Colonic mucosa (tissue), 4 donors: ENCODE results near the gene NEK4. TPM values are rescaled to one million over a fixed set of nuclear protein-coding genes. Genes with fewer than 3 reads are reported as not detected.

ENCODE experiments used
- DNase-seq: peaks from one replicate; pipeline ENCODE4 v3.0.0-alpha.2; 2020
- H3K27ac ChIP-seq: fragments of 200-600 bp; one replicate; pipeline ENCODE4 v1.8.0; 2021
- H3K27me3 ChIP-seq: fragments of 200-600 bp; one replicate; pipeline ENCODE4 v1.8.0; 2021
- H3K36me3 ChIP-seq: fragments of 200-600 bp; one replicate; pipeline ENCODE4 v1.8.0; 2021
- H3K4me1 ChIP-seq: fragments of 200-600 bp; one replicate; pipeline ENCODE4 v1.8.0; 2021; ENCODE audit warnings: mild to moderate bottlenecking
- H3K4me3 ChIP-seq: fragments of 200-600 bp; one replicate; pipeline ENCODE4 v1.8.0; 2021
- H3K9ac ChIP-seq, 2 donors: one replicate each; pipeline ENCODE4 v1.7.0; 2013; ENCODE audit warnings: control low read depth in 2 of 2, low read depth in 2 of 2, low read length in 2 of 2
- H3K9me3 ChIP-seq: fragments of 200-600 bp; one replicate; pipeline ENCODE4 v1.8.0; 2021
- CTCF ChIP-seq: fragments of 200-600 bp; IDR thresholded peaks from one replicate; pipeline ENCODE4 v1.8.0; 2022; ENCODE audit warnings: antibody characterized with exemption, mild to moderate bottlenecking
- intact Hi-C: fragments of 100-400 bp; cut with DNase I; formaldehyde crosslinking; loops from one replicate; pipeline ENCODE4 v1.14.1; 2022
- total RNA-seq, 2 donors: library from RNA; stranded (reverse); fragmentation: NEBNext Ultra II Directional in 1 of 2; extraction: Animal tissue kit (Norgen Biotek cat#: 25700) in 1 of 2; gene quantifications; one replicate each; pipeline ENCODE4 v1.2.1, GENCODE V29; 2021
- donor health status: healthy.
- donor health status: DM: no; HTN: no; CAD: no.
- donor health status: DM: no; HTN: no; CAD: no.

The NEK4 gene
- total RNA-seq, 2 donors from 2014 or later, result 21.2 to 29.1 TPM

GRCh38 chr3:52809149-52809548, 38.4 kb upstream of the NEK4 start:
- DNase-seq, result no peak
- Histone ChIP-seq H3K4me1 (no peaks in the 10 kb centered on the region), H3K27ac (no peak overlapping the region), H3K4me3 (no peak overlapping the region), H3K9me3 (no peaks in the 10 kb centered on the region), H3K36me3 (no peaks in the 10 kb centered on the region), H3K9ac (no peak overlapping the region), H3K27me3 (no peaks in the 10 kb centered on the region)
- intact Hi-C loops, result no loop called here
- no peak for TF ChIP-seq CTCF

GRCh38 chr3:52805270-52806039, 34.7 kb upstream of the NEK4 start:
- no peak for DNase-seq
- H3K27ac ChIP-seq, result no peak overlapping the region
- no peak for TF ChIP-seq CTCF
- H3K4me1 ChIP-seq, result no peaks in the 10 kb centered on the region
- H3K9me3 ChIP-seq, result no peaks in the 10 kb centered on the region
- H3K27me3 ChIP-seq, result no peaks in the 10 kb centered on the region
- no peaks in the 10 kb centered on the region for H3K36me3 ChIP-seq
- intact Hi-C loops, result no loop called here
- no peak overlapping the region for H3K4me3 ChIP-seq
- H3K9ac ChIP-seq, result no peak overlapping the region

DNA sequence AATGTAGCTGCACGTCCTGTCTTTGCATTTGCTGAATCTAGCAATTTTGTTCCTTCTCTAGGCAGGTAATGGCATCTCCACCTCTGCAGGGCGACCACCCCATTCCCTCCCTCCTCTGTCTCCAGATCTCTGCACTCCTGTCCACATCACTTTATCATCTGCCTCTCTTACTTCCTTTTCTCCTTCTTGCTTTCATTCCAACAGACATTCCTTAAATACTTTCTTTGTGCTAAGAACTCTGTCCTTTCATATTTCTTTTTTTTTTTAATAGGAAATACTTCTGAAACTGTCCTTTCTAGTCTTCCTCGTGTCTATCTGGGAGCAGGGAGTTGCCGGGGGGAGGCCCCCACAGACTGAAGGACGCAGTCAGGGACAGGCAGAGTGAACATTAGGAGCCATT, 31.1 kb upstream of the NEK4 start:
- no peak for TF ChIP-seq CTCF

GRCh38 chr3:52800079-52800478, 29.3 kb upstream of the NEK4 start:
- H3K9ac ChIP-seq, result no peak overlapping the region
- no peaks in the 10 kb centered on the region for H3K9me3 ChIP-seq
- no peaks in the 10 kb centered on the region for H3K27me3 ChIP-seq
- no peak overlapping the region for H3K27ac ChIP-seq
- no peak for TF ChIP-seq CTCF
- DNase-seq, result no peak
- no peaks in the 10 kb centered on the region for H3K36me3 ChIP-seq
- no peak overlapping the region for H3K4me3 ChIP-seq
- intact Hi-C loops, result no loop called here
- H3K4me1 ChIP-seq, result no peaks in the 10 kb centered on the region

More for the DNA sequence above, 31.1 kb upstream of the NEK4 start:
- H3K27me3 ChIP-seq, result no peaks in the 10 kb centered on the region
- H3K36me3 ChIP-seq, result no peaks in the 10 kb centered on the region
- no peaks in the 10 kb centered on the region for H3K9me3 ChIP-seq
- no peak overlapping the region for H3K9ac ChIP-seq
- DNase-seq, result no peak
- no peak overlapping the region for H3K27ac ChIP-seq
- no peak overlapping the region for H3K4me3 ChIP-seq
- intact Hi-C loops, result no loop called here
- H3K4me1 ChIP-seq, result no peaks in the 10 kb centered on the region

- Histone ChIP-seq H3K9ac (no peak overlapping the region), H3K4me3 (no peak overlapping the region), H3K36me3 (no peaks in the 10 kb centered on the region), H3K27ac (no peak overlapping the region), H3K27me3 (no peaks in the 10 kb centered on the region), H3K4me1 (no peaks in the 10 kb centered on the region), H3K9me3 (no peaks in the 10 kb centered on the region)
- peak; percentile 27 for DNase-seq
- intact Hi-C loops, result no loop called here
- peak; percentile 35 for TF ChIP-seq CTCF
Observed at GRCh38 chr3:52798978-52799476, 28.3 kb upstream of the NEK4 start.
